K562 treated with DMSO at 1 percent for 48 hours (cell line): Measurements from ENCODE around the gene DONSON. TPM values are rescaled to one million over a fixed set of nuclear protein-coding genes. Genes with fewer than 3 reads are reported as not detected.

Experiments
- total RNA-seq: library from RNA; unstranded; fragments of 300-600 nt; gene quantifications from 2 replicates; pipeline ENCODE4 v1.2.3, GENCODE V29; 2022; ENCODE audit warnings: low replicate concordance; ENCODE audit errors: extremely low read depth

Gene DONSON, protein sequence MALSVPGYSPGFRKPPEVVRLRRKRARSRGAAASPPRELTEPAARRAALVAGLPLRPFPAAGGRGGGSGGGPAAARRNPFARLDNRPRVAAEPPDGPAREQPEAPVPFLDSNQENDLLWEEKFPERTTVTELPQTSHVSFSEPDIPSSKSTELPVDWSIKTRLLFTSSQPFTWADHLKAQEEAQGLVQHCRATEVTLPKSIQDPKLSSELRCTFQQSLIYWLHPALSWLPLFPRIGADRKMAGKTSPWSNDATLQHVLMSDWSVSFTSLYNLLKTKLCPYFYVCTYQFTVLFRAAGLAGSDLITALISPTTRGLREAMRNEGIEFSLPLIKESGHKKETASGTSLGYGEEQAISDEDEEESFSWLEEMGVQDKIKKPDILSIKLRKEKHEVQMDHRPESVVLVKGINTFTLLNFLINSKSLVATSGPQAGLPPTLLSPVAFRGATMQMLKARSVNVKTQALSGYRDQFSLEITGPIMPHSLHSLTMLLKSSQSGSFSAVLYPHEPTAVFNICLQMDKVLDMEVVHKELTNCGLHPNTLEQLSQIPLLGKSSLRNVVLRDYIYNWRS
- not detected in 2 replicates for total RNA-seq

DNA sequence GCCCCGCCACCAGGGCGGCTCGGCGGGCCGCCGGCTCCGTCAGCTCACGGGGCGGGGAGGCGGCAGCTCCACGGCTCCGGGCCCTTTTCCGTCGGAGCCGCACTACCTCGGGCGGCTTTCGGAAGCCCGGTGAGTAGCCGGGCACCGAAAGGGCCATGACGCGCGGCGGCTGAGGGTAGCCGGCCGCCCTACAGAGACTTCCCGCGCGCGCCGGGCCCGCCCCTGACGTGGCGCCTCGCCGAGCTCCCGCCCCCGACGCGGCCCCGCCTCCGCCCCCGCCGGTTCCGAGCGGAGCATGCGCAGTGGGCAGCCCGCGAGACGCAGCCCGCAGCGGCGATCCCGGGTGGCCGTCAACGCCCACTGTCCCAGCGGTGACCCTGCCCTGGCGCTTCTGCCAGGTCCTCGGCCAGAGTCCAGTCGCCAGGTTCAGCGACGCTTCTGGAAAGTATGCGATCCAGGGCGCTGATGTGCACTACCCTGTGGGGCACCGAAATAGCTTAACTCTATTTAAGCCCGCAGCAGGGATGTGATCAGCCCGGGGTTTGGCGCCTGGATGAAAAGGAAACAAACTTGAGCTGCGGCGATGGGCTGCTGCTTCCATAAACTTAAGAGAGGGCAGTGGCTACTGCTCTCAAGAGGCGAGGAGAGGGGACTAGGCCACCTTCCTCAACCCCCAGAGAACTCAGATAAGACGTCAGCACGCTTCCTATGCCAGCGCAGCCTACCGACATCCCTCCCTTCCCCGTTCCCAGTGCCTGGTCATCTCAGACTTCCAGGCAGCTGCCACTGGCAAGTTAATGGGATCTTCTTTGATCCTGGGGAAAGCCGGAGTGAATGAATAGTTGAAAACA lies at the start of gene DONSON:
DONSON (minus strand) TSS at position 200 of the 851 bp plus-strand sequence; CDS start at position 157, 43 bp downstream.

DNA sequence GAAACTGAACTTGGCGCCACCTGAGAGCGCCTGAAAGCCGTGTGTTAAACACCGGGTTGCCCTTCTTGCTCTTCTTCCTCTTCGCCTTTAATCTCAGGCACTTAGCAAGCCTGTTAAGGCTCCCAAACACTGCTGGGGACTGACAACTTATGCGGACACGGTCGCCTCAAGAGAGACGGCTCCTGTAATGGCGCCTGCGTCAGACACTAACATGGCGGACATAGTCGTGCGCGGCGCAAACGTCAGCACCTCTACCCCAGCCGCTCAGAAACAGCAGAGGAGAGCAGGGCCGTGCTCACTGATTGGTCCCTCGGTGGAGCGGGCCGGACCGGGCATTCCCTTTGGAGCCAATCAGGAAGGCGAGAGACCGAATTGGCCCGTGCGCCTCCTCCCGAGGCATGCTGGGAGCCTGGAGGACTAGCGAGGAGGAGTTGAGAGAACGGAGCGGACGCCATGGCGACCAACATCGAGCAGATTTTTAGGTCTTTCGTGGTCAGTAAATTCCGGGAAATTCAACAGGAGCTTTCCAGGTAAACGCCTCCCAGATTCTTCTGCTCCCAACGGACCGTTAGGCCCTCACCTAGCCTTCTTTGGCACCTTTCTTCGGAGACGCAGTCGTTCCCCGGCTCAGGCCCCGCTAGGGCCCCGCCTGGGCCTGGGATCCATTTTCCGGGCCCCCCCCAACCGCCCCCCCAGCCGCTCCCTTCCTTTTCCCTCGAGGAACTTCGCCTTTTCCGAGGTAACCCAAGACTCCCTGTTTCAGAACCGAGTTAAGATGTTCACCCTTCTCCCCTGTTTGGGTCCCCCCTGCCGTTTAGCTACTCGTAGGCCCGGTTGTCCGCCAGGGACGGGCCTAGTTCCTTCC lies 45.6 kb downstream of the DONSON start, which contains the start of gene SON:
SON (plus strand) TSS at position 399 of the 865 bp plus-strand sequence; CDS start at position 454, 55 bp downstream.

DNA sequence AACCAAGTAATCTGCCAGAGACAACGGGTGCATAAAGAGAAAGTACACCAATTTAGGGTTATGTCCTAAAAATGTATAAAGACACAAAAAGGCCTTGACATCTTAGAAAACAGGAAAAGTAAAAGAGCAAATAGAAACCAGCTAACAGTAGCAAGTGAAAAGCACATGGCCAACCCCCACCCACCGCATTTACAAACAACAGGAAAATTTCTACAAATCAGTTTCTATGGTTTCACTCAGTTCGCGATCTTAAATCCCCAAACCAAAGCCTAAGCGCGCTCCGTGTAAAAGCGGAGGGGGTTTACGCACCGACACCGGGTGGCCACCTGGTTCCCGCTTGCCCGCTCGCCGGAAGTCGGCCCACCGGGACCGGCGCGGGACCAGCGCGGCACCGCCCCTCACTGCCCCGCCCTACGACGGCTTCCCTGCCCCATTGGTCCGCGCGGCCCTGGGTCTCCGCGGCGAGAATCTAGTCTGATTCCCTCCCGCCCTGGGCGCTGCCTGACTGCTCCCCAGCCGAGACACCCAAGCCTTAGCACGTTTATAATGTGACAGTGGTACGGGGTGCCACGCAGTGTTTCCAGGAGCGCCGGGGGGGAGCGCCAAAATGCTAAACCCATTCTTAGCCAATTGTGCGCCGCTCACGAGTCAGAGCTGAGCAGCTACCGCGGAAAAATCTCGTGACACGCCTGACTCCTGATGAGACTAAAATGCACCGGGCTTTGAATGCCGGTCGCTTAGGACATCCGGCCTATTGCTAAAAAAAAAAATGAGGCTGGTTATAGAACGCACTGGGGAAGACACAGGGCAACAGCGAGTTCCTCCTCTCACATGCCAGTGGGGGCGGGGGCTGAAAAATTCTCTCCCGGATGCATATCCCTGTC lies 46.5 kb downstream of the DONSON start, which contains the start of gene GART:
GART (minus strand) TSS at position 362 of the 884 bp plus-strand sequence. CDS start 2,802 bp downstream, outside the sequence.

Other genes starting within 250 kb of the DONSON start
- not detected in 2 replicates for gene IFNGR2, start 185.3 kb downstream of the DONSON start, total RNA-seq
- not detected in 2 replicates for gene TMEM50B, start 108.7 kb downstream of the DONSON start, total RNA-seq
- gene DNAJC28, start 97.0 kb downstream of the DONSON start, total RNA-seq: not detected in 2 replicates
- 960 TPM in 1 of 2 replicates, not detected in the other for gene GART, start 46.6 kb downstream of the DONSON start, total RNA-seq
- 67.1 and 105 TPM in 2 replicates for gene SON, start 45.6 kb downstream of the DONSON start, total RNA-seq
- not detected in 2 replicates for gene CRYZL1, start 53.1 kb upstream of the DONSON start, total RNA-seq
- gene ITSN1, start 53.8 kb upstream of the DONSON start, total RNA-seq: not detected in 2 replicates